HCT116 (cell line): ENCODE data around the gene CCDC86. TPM values are rescaled to one million over a fixed set of nuclear protein-coding genes. Genes with fewer than 3 reads are reported as not detected.

ENCODE experiments used
- ATAC-seq: fragments of 200-7000 bp; cut with Tn5 transposase; 2 replicates; pipeline ENCODE4 v1.9.1; 2020; ENCODE audit warnings: mild to moderate bottlenecking, moderate library complexity
- BruUV-seq: library from RNA; stranded (reverse); fragments of 400-500 nt; replicated peaks from 2 replicates; lab custom pipeline; 2021; lab: Mats Ljungman, UMichigan
- CTCF ChIA-PET: fragments of 300-600 bp; sonication (Branson Sonifier 250); formaldehyde crosslinking; loops from one replicate; lab custom pipeline; 2021; ENCODE audit warnings: antibody characterized with exemption; lab: Charles Lee
- POLR2A ChIA-PET: fragments of 300-600, 350-600 bp; sonication (Branson Sonifier 250); formaldehyde crosslinking; loops from one replicate; lab custom pipeline; 2021; ENCODE audit warnings: antibody characterized with exemption; lab: Charles Lee
- RAD21 ChIA-PET, 2 experiments: fragments of 300-600 bp; sonication (Branson Sonifier 250); formaldehyde crosslinking; loops; one replicate each; lab custom pipeline; 2023; ENCODE audit warnings: low total read pairs in 2 of 2; ENCODE audit not compliant: uncharacterized antibody in 2 of 2, unreplicated experiment in 2 of 2, low non-redundant PET in 1 of 2; lab: Charles Lee
- DNase-seq: peaks from one replicate; pipeline ENCODE4 v3.0.0-alpha.2; 2010; ENCODE audit warnings: low read depth, low spot score
- H2AFZ ChIP-seq: fragments of 200-600 bp; shearing (Covaris generic), sonication (generic); 2 replicates; pipeline ENCODE4 v1.6.1; 2017; ENCODE audit warnings: low read depth, mixed run types, mixed read lengths, antibody characterized with exemption, low read length; ENCODE audit not compliant: poor library complexity, severe bottlenecking
- H3K27ac ChIP-seq: 2 replicates; pipeline ENCODE4 v1.5.1; 2012; ENCODE audit warnings: low read depth, low read length
- H3K27me3 ChIP-seq: fragments of 200-600 bp; sonication (generic); 2 replicates; pipeline ENCODE4 v1.6.1; 2016; ENCODE audit warnings: mixed run types, low read length, mixed read lengths; ENCODE audit not compliant: insufficient read depth
- H3K36me3 ChIP-seq, 2 experiments: fragments of 200-500 bp in 1 of 2; fragments of 200-600 bp in 1 of 2; sonication (Bioruptor generic) in 1 of 2; sonication (generic) in 1 of 2; 2 replicates each; pipeline versions ENCODE4 v1.5.1 to v1.6.1; 2014 to 2016; ENCODE audit warnings: low read length in 2 of 2, inconsistent platforms in 1 of 2, mixed read lengths in 1 of 2, mixed run types in 1 of 2; ENCODE audit not compliant: insufficient read depth in 2 of 2, control insufficient read depth in 1 of 2
- H3K4me1 ChIP-seq, 2 experiments: fragments of 200-600 bp in 1 of 2; sonication (generic) in 1 of 2; 2 replicates each; pipeline versions ENCODE4 v1.5.1 to v1.6.1; 2012 to 2017; ENCODE audit warnings: low read length in 2 of 2, inconsistent platforms in 1 of 2, mild to moderate bottlenecking in 1 of 2, mixed read lengths in 1 of 2, mixed run types in 1 of 2, moderate library complexity in 1 of 2; ENCODE audit not compliant: insufficient read depth in 2 of 2, control insufficient read depth in 1 of 2
- H3K4me2 ChIP-seq: fragments of 200-600 bp; sonication (generic); 2 replicates; pipeline ENCODE4 v1.6.1; 2017; ENCODE audit warnings: mixed run types, low read length, mixed read lengths
- H3K4me3 ChIP-seq, 2 experiments: fragments of 200-600 bp in 1 of 2; sonication (generic) in 1 of 2; replicated peaks in 1 of 2; 2 replicates each; pipeline ENCODE4 v1.5.1; 2011 to 2016; ENCODE audit warnings: low read length in 2 of 2, control low read depth in 1 of 2, low read depth in 1 of 2, mild to moderate bottlenecking in 1 of 2, mixed read lengths in 1 of 2, mixed run types in 1 of 2
- H3K79me2 ChIP-seq: fragments of 200-600 bp; sonication (generic); 2 replicates; pipeline ENCODE4 v1.6.1; 2017; ENCODE audit warnings: mild to moderate bottlenecking, mixed run types, low read length, moderate library complexity, mixed read lengths; ENCODE audit not compliant: insufficient read depth
- H3K9ac ChIP-seq: fragments of 200-600 bp; sonication (generic); 2 replicates; pipeline ENCODE4 v1.6.1; 2016; ENCODE audit warnings: low read length, mixed read lengths
- H3K9me2 ChIP-seq: fragments of 200-600 bp; sonication (generic), shearing (Covaris generic); 2 replicates; pipeline ENCODE4 v1.6.1; 2017; ENCODE audit warnings: mixed run types, mild to moderate bottlenecking, moderate library complexity; ENCODE audit not compliant: insufficient read depth
- H3K9me3 ChIP-seq, 2 experiments: fragments of 200-500 bp in 1 of 2; fragments of 200-600 bp in 1 of 2; sonication (Bioruptor generic) in 1 of 2; sonication (generic) in 1 of 2; 2 replicates each; pipeline ENCODE4 v1.6.1; 2014 to 2017; ENCODE audit warnings: low read length in 2 of 2, mixed read lengths in 2 of 2, inconsistent platforms in 1 of 2, low read depth in 1 of 2, mild to moderate bottlenecking in 1 of 2, mixed run types in 1 of 2, moderate library complexity in 1 of 2; ENCODE audit not compliant: control insufficient read depth in 1 of 2, insufficient read depth in 1 of 2
- H4K20me1 ChIP-seq: fragments of 200-600 bp; sonication (generic), shearing (Covaris generic); 2 replicates; pipeline ENCODE4 v1.6.1; 2017; ENCODE audit warnings: mixed run types, mild to moderate bottlenecking, moderate library complexity; ENCODE audit not compliant: insufficient read depth
- CBX3 ChIP-seq: IDR thresholded peaks from 2 replicates; pipeline ENCODE4 v1.6.1; 2012; ENCODE audit warnings: low read depth
- CEBPB ChIP-seq: IDR thresholded peaks from 2 replicates; pipeline ENCODE4 v1.6.1; 2012; ENCODE audit warnings: low read depth
- ELF1 ChIP-seq: IDR thresholded peaks from 2 replicates; pipeline ENCODE4 v1.6.1; 2012; ENCODE audit warnings: low read depth, borderline replicate concordance
- EZH2 ChIP-seq: fragments of 200-600 bp; sonication (generic); IDR thresholded peaks from 2 replicates; pipeline ENCODE4 v1.6.1; 2017; ENCODE audit warnings: antibody characterized with exemption, mixed run types
- EZH2phosphoT487 ChIP-seq: fragments of 200-600 bp; IDR thresholded peaks from 2 replicates; pipeline ENCODE4 v1.6.1; 2018; ENCODE audit warnings: antibody characterized with exemption, borderline replicate concordance
- FOSL1 ChIP-seq: IDR thresholded peaks from 2 replicates; pipeline ENCODE4 v1.6.1; 2012; ENCODE audit warnings: low read depth
- POLR2A ChIP-seq: IDR thresholded peaks from 2 replicates; pipeline ENCODE4 v1.7.0; 2011; ENCODE audit warnings: borderline replicate concordance; ENCODE audit not compliant: insufficient read depth, insufficient read length; ENCODE audit errors: extremely low read depth
- POLR2AphosphoS5 ChIP-seq: IDR thresholded peaks from 2 replicates; pipeline ENCODE4 v1.6.1; 2011; ENCODE audit warnings: mild to moderate bottlenecking, low read depth, low read length, moderate library complexity
- SIN3A ChIP-seq: IDR thresholded peaks from 2 replicates; pipeline ENCODE4 v1.6.1; 2012; ENCODE audit warnings: low read depth
- SP1 ChIP-seq: IDR thresholded peaks from 2 replicates; pipeline ENCODE4 v1.6.1; 2012; ENCODE audit warnings: low read depth
- SRF ChIP-seq: IDR thresholded peaks from 2 replicates; pipeline ENCODE4 v1.6.1; 2012; ENCODE audit warnings: low read depth
- TCF7L2 ChIP-seq: IDR thresholded peaks from 2 replicates; pipeline ENCODE4 v1.7.0; 2011; ENCODE audit warnings: borderline replicate concordance, inconsistent platforms; ENCODE audit not compliant: insufficient read depth, insufficient read length; ENCODE audit errors: extremely low read depth
- YY1 ChIP-seq: IDR thresholded peaks from 2 replicates; pipeline ENCODE4 v1.6.1; 2011; ENCODE audit warnings: low read length, low read depth, moderate library complexity, mild to moderate bottlenecking; ENCODE audit not compliant: insufficient replicate concordance; ENCODE audit errors: extremely low read depth
- ZFX ChIP-seq: fragments of 450-650 bp; IDR thresholded peaks from 2 replicates; pipeline ENCODE4 v1.6.1; 2017
- intact Hi-C: fragments of 100-400 bp; cut with micrococcal nuclease; formaldehyde crosslinking; loops from 2 replicates; pipeline ENCODE4 v1.10.0; 2022
- total RNA-seq: library from RNA; stranded (reverse); gene quantifications from one replicate; pipeline ENCODE4 v1.2.1, GENCODE V29; 2021; ENCODE audit not compliant: unreplicated experiment
- TF ChIP-seq, protein P1 (sequence below): IDR thresholded peaks from 2 replicates; pipeline ENCODE4 v1.6.1; 2011; ENCODE audit warnings: mild to moderate bottlenecking, low read length, moderate library complexity; ENCODE audit not compliant: insufficient replicate concordance; ENCODE audit errors: extremely low read depth
- TF ChIP-seq, protein P2 (sequence below): IDR thresholded peaks from 2 replicates; pipeline ENCODE4 v1.6.1; 2012; ENCODE audit warnings: low read depth

Gene CCDC86
- total RNA-seq, 1 experiment from 2014 or later, result 69.6 TPM

DNA sequence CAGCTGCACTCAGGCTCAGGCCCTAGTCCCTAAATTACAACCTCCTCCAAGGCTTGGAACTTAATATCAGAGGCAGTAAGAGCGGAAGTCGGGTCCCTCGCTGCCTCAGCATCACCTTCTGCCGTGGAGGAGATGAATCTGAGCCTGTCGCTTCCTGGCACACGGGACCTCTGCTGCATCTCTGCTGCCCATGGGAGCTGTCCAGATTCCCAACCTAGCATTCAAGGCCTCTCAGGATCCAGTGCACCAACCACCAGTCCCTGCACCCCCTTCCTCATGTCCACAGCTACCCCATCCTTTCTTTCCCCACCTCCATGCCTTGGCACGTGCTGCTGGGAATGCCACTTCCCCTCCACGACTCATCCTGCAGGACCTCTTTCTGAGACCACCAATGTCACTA, 16.3 kb downstream of the CCDC86 start:
- intact Hi-C loops, result no loop called here
- Histone ChIP-seq H4K20me1 (no peaks in the 10 kb centered on the region), H3K36me3 (no peaks in the 10 kb centered on the region), H3K4me1 (no peaks in the 10 kb centered on the region), H3K4me2 (no peak overlapping the region), H3K9me3 (no peaks in the 10 kb centered on the region), H2AFZ (no peak overlapping the region), H3K79me2 (no peaks in the 10 kb centered on the region), H3K27me3 (no peaks in the 10 kb centered on the region), H3K27ac (no peak overlapping the region), H3K4me3 (no peak overlapping the region), H3K9me2 (no peaks in the 10 kb centered on the region), H3K9ac (no peak overlapping the region)
- RAD21 ChIA-PET, result no interaction called here
- no peak for TF ChIP-seq POLR2AphosphoS5
- TF ChIP-seq, protein P1, sequence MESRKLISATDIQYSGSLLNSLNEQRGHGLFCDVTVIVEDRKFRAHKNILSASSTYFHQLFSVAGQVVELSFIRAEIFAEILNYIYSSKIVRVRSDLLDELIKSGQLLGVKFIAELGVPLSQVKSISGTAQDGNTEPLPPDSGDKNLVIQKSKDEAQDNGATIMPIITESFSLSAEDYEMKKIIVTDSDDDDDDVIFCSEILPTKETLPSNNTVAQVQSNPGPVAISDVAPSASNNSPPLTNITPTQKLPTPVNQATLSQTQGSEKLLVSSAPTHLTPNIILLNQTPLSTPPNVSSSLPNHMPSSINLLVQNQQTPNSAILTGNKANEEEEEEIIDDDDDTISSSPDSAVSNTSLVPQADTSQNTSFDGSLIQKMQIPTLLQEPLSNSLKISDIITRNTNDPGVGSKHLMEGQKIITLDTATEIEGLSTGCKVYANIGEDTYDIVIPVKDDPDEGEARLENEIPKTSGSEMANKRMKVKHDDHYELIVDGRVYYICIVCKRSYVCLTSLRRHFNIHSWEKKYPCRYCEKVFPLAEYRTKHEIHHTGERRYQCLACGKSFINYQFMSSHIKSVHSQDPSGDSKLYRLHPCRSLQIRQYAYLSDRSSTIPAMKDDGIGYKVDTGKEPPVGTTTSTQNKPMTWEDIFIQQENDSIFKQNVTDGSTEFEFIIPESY, result no peak
- TF ChIP-seq FOSL1, result no peak
- no peak for TF ChIP-seq CBX3
- TF ChIP-seq EZH2, result no peak
- TF ChIP-seq SP1, result no peak
- no peak for TF ChIP-seq YY1
- TF ChIP-seq SRF, result no peak
- DNase-seq (no peak), ATAC-seq (no peak)
- BruUV-seq, result no TSS peak
- POLR2A ChIA-PET, result no interaction called here
- CTCF ChIA-PET, result no interaction called here

DNA sequence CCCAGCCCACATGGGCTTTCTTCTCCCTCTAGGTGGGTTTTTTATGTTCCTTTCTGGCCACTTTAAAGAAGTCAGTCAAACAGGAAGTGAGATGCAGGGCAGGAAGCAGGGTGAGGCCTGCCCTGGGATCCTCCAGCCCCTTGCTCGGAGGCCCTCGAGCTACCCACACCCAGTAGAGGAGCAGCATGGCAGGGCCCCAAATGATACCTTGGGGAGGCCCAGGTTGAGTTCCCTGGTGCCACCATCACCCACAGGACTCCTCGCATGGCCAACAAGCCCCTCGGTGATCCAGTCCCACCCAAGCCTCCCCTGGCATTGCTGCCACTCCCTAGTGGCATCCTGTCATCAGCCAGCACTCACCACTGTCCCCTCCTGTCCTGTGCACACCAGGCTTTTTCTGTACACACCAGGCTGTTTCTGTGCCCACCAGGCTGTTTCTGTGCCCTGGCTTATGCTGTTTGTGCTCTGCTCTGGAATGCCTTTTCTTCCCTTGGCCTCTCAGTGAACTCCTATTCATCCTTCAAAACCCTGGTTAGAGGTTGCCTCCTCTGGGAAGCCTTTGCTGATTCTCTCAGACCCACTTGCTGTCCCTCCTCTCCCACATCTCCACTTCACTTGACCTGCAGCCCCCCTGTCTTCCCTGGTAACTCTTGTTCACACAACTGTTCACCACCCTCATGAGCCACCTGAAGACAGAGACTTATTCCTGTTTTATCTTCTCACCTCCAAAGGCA, 17.0 kb downstream of the CCDC86 start:
- DNase-seq (no peak), ATAC-seq (no peak)
- no peaks in the 10 kb centered on the region for H3K79me2 ChIP-seq
- no peaks in the 10 kb centered on the region for H3K4me1 ChIP-seq
- no peak overlapping the region for H3K4me3 ChIP-seq
- ChIA-PET POLR2A (no interaction called here), CTCF (no interaction called here), RAD21 (no interaction called here)
- no peak overlapping the region for H2AFZ ChIP-seq
- no TSS peak for BruUV-seq
- intact Hi-C loops, result no loop called here
- no peaks in the 10 kb centered on the region for H4K20me1 ChIP-seq
- H3K36me3 ChIP-seq, result no peaks in the 10 kb centered on the region
- no peak overlapping the region for H3K4me2 ChIP-seq
- H3K9me3 ChIP-seq, result no peaks in the 10 kb centered on the region
- H3K9ac ChIP-seq, result no peak overlapping the region
- no peaks in the 10 kb centered on the region for H3K27me3 ChIP-seq
- H3K27ac ChIP-seq, result no peak overlapping the region
- H3K9me2 ChIP-seq, result no peaks in the 10 kb centered on the region
- TF ChIP-seq POLR2A (no peak), ELF1 (no peak), EZH2 (no peak), ZFX (no peak), TCF7L2 (no peak), SIN3A (no peak), CEBPB (no peak), SP1 (no peak), EZH2phosphoT487 (no peak)
- TF ChIP-seq, protein P2, sequence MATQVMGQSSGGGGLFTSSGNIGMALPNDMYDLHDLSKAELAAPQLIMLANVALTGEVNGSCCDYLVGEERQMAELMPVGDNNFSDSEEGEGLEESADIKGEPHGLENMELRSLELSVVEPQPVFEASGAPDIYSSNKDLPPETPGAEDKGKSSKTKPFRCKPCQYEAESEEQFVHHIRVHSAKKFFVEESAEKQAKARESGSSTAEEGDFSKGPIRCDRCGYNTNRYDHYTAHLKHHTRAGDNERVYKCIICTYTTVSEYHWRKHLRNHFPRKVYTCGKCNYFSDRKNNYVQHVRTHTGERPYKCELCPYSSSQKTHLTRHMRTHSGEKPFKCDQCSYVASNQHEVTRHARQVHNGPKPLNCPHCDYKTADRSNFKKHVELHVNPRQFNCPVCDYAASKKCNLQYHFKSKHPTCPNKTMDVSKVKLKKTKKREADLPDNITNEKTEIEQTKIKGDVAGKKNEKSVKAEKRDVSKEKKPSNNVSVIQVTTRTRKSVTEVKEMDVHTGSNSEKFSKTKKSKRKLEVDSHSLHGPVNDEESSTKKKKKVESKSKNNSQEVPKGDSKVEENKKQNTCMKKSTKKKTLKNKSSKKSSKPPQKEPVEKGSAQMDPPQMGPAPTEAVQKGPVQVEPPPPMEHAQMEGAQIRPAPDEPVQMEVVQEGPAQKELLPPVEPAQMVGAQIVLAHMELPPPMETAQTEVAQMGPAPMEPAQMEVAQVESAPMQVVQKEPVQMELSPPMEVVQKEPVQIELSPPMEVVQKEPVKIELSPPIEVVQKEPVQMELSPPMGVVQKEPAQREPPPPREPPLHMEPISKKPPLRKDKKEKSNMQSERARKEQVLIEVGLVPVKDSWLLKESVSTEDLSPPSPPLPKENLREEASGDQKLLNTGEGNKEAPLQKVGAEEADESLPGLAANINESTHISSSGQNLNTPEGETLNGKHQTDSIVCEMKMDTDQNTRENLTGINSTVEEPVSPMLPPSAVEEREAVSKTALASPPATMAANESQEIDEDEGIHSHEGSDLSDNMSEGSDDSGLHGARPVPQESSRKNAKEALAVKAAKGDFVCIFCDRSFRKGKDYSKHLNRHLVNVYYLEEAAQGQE, result no peak
